Fibroblast of skin of back (primary cell): ENCODE measurements around the gene PTMS.
A peak's percentile ranks its signal among the peaks of the same experiment; 100 is the strongest.

Experiments used
- DNase-seq: peaks from one replicate; pipeline ENCODE4 v3.0.0-alpha.2; 2013

Gene PTMS

GRCh38 chr12:6771509-6772330 is 5.6 kb downstream of the PTMS start:
- no peak for DNase-seq

GRCh38 chr12:6772331-6772695 is 6.2 kb downstream of the PTMS start, which contains the start of gene LAG3:
LAG3 (plus strand) TSS chr12:6772520; CDS start chr12:6772853, 333 bp downstream.
- DNase-seq = no peak

- no peak for DNase-seq
These were observed 6.8 kb downstream of the PTMS start for GRCh38 chr12:6772726-6773589.

GRCh38 chr12:6773590-6774351 is 7.6 kb downstream of the PTMS start:
- DNase-seq = no peak

- DNase-seq = no peak
These were observed 8.4 kb downstream of the PTMS start for GRCh38 chr12:6774499-6775062.

- no peak for DNase-seq
These were observed 9.3 kb downstream of the PTMS start for GRCh38 chr12:6775185-6776174.

- DNase-seq = no peak
These were observed 11.2 kb downstream of the PTMS start for GRCh38 chr12:6777386-6777785.

- no peak for DNase-seq
These were observed 12.0 kb downstream of the PTMS start for GRCh38 chr12:6778217-6778573.

GRCh38 chr12:6778574-6779550 is 12.7 kb downstream of the PTMS start:
- peak; percentile 90 for DNase-seq

- no peak for DNase-seq
These were observed 13.7 kb downstream of the PTMS start for GRCh38 chr12:6779708-6780432.

GRCh38 chr12:6780573-6780972 is 14.4 kb downstream of the PTMS start:
- no peak for DNase-seq

GRCh38 chr12:6782119-6782518 is 16.0 kb downstream of the PTMS start:
- DNase-seq = no peak

GRCh38 chr12:6782850-6783566 is 16.8 kb downstream of the PTMS start:
- no peak for DNase-seq

- no peak for DNase-seq
These were observed 17.7 kb downstream of the PTMS start for GRCh38 chr12:6783828-6784227.

- DNase-seq = no peak
These were observed 18.1 kb downstream of the PTMS start for GRCh38 chr12:6784296-6784695.

- DNase-seq = no peak
These were observed 18.6 kb downstream of the PTMS start for GRCh38 chr12:6784761-6785160.

GRCh38 chr12:6786416-6787094 is 20.4 kb downstream of the PTMS start:
- DNase-seq = no peak

- no peak for DNase-seq
These were observed 21.1 kb downstream of the PTMS start for GRCh38 chr12:6787309-6787708.
